ENCODE data around the gene DOCK8. TPM values are rescaled to one million over a fixed set of nuclear protein-coding genes. Genes with fewer than 3 reads are reported as not detected.
A peak's percentile ranks its signal among the peaks of the same experiment; 100 is the strongest.

DOCK8 gene
- total RNA-seq, 1 donor from 2014 or later = 31.0 TPM

DNA sequence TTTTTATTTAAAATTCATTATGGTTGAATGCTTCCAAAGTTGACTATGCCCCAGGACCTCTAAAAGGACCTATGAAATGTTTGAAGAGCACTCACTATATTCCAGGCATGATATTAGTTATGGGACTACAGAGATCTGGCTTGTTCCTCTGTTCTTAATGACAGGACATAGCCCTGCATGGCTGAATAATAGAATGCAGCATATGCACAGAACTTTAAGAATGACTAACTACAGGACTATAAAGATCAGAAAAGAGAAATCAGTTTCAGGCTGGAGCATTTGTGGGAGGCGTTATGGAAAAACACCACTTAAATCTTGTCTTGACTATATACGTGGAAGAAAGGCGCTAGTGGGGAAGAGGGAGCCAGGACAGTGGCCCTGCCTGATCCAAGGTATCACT is 239.2 kb downstream of the DOCK8 start:
- no peak for DNase-seq (ENCODE audit: low spot score)

DNA sequence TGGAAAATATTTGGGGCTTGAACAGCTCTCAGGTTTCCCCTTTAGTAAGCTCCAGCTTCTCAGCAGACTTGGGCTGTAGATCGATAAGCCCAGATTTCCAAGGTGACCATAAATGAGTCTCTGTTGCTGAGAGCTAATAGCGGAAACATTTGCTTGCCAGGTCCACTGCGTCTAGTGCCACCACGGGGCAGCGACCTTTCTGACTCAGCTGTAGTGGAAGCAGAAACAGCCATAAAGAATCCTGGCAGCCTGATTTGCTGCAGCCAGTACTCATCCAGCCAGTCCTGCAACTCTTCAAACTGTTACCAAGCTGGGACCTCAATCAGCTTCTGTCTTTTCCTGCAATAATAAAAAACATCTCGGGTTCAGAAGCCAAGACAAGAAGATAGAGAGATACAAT is 241.7 kb downstream of the DOCK8 start:
- DNase-seq (ENCODE audit: low spot score) = no peak

DNA sequence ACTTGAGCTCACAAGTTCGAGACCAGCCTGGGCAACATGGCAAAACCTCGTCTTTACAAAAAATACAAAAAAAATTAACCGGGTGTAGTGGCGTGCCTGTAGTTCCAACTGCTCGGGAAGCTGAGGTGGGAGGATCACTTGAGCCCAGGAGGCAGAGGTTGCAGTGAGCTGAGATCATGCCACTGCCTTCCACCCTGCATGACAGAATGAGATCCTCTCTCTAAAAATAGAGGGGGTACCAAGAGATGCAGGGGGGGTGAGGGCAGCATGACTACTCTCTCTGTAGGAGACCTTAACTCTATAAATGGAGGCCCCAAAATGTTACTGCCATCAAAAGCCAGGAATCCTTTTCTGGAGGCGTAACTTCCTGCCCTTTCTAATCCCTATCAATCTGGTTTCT is 243.9 kb downstream of the DOCK8 start:
- no peak for DNase-seq (ENCODE audit: low spot score)

DNA sequence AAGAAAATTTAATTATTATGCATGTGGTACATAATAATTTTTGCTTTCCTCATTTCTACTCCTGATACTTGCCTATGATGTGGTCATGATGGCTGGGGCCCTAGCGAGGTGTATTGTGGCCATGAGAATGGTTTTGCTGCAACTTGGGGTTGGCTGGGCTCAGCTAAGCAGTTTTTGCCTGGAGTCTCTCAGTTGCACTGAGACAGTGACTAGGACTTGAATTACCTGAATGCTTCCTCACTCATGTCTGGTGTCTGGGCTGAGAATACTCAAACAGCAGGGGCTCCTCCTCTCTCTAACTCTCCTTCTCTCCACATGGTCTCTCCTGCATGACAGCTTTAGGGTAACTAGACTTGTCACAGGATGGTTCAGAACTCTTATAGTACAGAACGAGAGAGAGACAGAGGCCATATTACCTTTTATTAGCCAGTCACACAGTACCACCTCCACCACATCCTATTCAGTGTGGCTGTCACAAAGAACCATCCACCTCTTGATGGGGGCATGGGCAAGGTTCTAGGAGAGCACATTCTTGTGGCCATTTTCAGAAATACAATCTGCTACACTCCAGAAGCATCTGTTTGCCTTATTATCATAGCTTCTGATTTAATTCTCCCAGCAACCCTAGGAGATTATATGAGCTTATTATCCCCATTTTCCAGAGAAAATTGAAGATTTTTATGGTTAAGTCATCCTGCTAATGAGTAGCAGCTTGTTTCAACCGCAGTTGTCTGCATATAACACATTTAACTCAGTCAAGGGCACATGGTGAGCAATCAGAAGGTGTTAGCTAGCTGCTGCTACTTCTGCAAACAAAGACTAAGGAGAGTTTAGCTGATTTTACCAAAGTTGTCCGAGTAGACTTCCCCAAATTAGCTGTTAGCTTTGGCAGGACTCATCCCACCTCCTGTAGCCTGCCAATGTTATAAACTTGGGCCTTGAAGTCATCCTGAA is 245.1 kb downstream of the DOCK8 start:
- DNase-seq (ENCODE audit: low spot score) = no peak

DNA sequence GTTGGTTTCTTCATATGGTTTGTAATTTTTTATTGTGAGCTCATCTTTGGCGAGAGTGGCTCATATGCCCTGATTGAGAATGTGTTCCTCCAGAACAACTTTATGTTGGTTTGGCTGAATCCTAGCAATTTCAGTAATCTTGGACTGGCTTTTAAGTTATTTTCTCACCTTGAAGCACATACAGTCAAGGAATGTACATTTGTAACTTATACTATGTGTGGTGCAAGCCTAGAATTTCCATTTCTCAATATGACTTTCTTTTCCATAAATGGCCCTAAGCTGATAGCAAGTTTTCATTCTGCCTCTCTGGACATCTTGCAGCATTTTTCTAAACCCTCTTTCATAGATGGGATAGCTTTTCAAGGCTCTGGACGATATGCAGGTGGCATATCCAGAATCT is 247.5 kb downstream of the DOCK8 start:
- no peak for DNase-seq (ENCODE audit: low spot score)

DNA sequence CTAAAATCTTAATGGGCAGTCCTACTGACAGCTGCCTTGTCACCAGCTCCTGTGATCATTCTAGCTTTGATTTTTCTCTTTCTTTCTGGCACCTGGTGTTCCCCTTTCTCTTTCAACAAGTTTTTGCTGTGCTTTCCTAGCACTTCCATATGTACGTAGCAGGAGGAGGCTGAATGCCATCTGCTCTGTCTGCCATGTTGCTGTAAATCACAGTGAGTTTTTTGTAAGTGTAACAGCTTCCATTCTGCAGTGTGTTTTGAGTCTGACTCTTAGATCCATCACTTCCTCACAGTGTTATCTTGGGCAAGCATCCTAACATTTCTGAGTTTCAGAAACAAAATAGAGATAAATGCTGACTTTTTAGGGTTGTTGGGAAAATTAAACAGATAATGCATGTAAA is 247.9 kb downstream of the DOCK8 start:
- DNase-seq (ENCODE audit: low spot score) = no peak

DNA sequence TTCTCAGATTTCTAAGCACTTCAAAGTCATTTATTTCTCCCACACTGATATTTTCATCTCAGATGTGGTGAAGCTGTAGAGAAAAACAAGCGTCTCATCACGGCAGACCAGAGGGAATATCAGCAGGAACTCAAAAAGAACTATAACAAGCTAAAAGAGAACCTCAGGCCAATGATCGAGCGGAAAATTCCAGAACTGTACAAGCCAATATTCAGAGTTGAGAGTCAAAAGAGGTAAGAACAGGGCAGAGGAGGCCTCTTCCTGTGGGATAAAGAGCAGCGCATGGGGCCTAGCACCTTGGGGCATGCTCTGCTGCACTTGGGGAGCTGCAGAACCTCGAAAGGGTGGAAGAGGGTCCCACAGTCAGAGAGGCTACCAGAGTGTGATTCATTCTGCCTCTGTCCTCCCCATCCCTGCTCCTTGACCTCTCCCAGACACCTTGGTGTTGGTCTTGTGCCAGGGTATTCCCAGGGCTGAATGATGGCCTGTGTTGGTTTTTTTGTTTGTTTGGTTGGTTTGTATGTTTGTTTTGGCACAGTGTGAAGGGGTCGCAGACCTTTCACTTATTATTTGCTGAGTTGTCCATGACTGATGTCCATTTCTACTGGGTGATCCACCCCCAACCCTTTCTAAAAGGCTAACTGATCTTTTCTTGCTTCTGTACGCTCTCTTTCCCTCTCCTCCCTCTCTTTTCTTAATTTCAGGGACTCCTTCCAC is 248.9 kb downstream of the DOCK8 start:
- no peak for DNase-seq (ENCODE audit: low spot score)

DNA sequence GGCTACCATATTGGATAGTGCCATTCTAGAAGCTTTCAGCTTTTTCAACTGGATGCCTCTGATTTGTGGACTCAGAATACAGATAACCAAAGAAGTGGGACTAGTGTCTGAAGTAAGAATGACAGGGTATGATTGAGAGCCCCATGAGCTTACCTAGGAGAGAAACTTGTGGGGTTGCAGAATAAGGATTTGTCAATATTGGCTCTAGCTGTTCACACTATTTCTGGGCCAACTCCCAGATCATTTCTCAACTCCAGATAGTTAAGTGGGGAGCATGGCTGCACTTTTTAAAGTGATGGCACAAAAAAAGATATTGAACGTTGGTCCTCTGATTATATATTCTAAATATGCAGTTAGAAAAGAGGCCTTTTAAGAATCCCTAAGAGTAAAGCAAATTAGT is 252.1 kb downstream of the DOCK8 start:
- DNase-seq (ENCODE audit: low spot score) = no peak

DNA sequence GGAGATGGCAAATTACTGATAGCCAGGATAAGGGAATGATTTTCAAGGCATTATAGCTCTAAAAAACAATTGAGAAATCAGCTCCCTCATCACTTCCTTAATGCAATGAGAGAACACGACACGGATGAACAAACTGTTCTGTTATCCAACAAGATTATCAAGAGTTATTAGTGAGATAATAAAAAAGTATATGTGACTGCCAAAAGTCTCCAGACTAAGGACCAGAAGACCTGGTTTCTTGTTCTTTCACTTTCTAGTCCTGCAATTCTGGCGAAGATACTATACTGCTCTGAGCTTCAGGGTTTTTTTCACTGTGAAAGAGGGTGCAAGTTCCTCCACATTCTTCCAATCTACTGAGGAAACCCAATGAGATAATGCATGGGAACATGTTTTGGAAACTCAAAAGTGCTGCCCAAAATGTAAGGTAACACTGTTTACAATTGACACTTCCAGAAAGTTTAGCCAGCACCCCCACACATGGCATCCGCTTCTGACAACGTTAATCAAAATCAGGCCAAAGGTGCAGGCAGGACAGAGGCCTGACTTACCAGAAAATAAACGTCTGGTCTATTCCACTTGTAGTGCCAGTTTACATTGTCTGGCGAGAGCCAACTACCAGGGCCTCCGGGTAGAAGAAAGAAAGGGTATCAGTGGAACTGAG is 254.2 kb downstream of the DOCK8 start:
- DNase-seq (ENCODE audit: low spot score) = no peak

DNA sequence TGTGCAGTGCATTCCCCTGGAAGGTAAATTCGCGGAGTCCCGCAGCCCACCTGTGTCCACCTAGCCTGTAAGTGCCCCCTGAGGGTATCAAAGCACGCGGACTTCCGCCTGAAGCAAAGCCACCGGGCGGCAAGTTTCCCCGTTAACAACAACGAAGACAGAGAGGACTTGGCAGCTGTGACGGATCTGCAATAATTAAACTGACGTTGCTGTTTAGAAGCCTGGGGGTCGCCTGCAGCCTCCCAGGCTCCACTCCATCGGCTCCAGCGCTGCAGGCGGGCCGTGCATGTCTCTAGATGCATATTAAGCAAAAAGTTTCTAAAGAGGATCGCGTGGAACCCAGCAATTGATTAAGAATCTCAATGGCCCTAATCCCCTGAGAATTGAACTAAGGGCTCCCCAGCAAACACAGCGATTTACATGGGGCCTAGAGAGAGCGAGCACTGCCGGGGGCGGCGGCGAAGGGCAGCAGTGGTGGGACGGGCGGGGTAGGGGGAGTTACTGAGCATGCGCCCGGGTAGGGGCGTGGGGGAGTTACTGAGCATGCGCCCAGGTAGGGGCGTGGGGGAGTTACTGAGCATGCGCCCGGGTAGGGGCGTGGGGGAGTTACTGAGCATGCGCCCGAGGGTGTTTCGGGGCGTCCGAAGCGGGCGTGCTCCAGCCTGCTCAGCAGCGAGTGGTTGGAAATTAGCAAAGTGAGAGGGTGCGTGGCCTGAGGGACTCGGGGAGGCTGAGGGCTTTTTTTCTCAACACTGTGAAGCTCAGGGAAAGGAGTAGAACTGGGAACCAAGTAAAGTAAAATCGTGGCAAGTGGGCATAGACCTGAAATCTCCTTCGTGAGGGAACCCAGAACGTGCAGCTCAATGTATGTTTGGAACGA is 255.2 kb downstream of the DOCK8 start:
- DNase-seq (ENCODE audit: low spot score) = peak; percentile 92

DNA sequence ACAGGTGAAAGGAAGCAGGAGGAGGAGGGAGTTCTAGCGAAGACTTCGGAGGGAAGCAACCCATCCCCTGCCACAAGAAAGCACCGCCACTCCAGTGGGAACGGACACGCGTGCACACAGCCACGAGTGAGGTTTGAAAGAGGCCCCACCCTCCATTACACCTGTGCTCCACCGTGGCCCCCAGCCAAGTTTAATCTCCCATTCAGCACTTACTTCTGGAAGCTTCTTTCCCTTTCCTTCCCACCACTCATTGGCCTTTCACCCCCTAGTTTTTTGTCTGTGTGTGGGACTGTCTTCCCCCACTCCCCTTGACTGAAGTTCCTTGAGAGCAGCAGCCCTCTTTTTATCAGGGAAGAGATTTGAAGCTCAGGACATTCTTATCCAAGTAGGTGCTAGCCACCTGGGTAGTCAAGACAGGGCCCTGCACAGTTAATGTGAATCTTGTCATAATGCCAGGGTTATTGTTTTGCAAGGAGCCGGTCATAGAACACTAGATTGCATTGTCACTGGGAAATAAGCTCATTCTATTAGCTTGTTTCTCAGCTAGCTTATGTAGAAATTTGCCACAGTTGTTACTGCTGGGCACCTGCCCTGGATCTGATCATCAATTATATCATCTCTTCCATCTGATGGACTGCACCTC is 256.0 kb downstream of the DOCK8 start:
- DNase-seq (ENCODE audit: low spot score) = no peak

DNA sequence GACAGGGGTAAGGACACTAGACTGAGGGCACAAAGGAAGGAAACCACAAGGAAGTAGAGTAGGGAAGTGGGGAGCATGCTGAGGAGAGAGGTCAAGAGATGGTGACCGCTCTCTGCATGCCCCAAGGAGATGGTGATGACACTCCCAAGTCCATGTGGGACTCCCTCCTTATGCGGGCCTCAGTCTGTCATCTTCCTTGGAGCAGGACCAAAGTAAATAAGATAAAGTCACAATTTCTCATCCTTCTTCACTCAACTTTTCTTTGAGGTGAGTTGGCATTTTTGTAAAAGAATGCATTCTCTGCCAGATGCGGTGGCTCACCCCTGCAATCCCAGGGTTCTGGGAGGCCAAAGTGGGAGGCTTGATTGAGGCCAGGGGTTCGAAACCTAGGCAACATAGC is 256.7 kb downstream of the DOCK8 start:
- DNase-seq (ENCODE audit: low spot score) = no peak

DNA sequence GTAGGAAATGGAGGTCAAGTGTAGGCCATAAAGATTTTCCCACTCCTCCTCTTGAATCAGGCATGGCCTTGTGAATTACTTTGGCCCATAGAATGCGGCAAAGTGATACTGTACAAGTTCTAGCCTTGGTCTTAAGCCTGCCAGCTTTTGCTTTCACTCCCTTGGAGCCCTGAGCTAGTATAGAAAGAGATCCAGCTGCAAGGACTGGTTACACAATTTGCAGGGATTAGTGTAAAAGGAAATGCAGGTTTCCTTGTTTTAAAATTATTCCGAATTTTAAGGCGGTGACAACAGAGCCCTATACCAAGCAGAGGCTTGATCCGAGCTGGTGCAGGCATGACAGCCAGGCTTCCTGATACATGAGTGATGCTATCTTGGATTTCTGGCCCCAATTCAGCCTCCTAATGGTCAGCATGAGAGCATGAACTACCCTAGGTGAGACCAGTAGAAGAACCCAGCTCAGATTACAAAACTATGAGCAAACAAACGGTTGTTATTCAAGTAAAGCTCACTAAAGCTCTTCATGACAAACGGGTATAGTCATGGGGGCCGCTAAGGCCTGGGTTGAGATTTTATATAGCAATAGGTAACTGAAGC is 257.9 kb downstream of the DOCK8 start:
- no peak for DNase-seq (ENCODE audit: low spot score)

DNA sequence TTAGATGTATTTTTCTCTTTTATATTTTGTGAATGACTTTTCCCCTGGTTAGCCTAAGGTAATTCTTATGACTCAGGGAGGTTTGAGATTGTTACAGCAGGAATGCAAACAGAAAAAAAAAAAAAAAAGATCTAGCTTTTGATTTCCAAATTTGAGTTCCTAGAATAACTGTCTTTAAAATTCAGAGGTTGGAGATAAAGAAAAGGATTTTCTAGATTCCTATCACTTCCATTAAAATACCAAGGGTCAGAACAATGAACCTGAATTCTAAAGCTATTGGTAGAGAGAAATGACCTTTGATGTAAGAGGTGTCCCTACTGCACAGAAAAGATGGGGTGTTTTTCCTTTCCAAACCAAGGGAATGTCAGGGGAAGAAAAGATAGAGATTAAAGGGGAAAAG is 262.5 kb downstream of the DOCK8 start:
- no peak for DNase-seq (ENCODE audit: low spot score)

DNA sequence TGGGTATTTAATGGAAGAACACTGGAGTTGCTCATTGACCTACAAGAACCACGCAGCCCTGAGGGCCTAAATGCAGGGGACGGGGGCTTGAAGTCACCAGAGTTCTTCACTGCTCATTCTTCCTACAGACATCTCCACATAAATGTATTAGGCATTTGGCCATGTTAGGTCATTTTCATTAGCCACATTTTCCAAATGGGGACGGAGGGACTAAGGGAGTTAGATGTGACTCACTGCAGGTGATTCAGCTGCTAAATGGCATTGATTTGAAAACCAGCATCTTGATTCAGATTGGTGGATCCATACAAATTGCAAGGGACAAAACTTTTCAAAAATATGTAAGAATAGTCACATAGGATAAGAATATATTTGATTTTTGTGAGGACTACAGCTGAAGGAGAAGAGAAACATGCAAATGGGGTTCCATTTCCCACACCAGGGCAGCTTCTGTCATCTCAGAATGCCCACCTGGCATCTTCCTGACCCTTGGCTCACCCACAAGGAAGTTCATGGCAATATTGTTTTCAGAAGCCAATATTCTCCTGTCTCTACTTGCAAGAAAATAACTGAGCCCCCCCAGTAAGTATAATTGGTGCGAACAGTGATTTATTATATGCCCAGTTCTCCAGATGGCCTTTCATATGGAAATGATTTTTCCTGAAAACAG is 264.8 kb downstream of the DOCK8 start:
- DNase-seq (ENCODE audit: low spot score) = no peak

DNA sequence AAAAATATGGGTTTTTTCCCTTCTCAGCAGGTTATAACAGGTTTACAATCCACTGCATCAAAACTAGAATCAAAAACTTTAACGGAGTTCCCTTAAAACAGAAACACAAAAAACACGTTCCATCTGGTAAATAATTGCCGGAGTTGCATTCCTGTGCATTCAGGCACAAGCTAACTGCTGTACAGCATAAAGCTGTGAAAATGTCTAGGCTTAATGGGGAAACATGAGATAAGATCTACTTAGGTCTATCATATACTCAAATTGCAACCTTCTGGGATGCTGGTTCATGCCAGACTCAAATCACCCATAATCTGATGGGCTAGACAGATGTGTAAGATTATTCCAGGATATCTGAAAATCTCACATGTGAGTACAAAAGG is 265.3 kb downstream of the DOCK8 start:
- no peak for DNase-seq (ENCODE audit: low spot score)

DNA sequence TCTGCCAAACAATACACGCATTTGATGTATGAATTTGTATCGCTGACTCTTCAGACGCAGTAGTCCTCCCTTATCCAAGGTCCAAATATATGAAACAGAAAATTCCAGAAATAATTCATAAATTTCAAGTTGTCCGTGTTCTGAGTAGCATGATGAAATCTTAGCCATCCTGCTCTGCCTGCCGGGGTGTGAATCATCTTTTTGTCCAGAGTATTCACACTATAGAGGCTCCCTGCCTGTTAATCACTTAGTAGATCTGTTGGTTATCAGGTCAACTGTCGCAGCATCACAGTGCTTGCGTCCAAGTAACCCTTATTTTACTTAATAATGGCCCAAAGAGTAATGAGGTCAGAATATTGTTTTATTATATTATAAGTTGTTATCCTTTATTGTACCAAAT is 268.1 kb downstream of the DOCK8 start:
- no peak for DNase-seq (ENCODE audit: low spot score)

DNA sequence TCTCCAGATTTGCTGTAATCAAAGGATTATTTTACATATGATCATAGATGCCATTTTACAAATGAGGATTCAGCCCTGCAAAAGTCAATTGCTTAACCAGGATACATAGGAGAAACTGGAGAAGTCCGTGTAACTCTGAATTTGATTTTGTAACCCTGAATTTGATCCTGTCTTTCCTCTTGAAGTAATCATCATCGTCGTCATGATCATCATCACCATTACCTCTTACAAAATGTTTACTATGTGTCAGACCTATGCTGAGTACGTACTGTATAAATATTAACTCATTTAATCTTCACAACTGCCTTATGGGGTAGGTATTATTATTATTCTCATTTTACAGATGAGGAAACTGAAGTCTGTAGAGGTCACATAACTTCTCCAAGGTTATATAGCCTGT is 271.5 kb downstream of the DOCK8 start:
- no peak for DNase-seq (ENCODE audit: low spot score)

DNA sequence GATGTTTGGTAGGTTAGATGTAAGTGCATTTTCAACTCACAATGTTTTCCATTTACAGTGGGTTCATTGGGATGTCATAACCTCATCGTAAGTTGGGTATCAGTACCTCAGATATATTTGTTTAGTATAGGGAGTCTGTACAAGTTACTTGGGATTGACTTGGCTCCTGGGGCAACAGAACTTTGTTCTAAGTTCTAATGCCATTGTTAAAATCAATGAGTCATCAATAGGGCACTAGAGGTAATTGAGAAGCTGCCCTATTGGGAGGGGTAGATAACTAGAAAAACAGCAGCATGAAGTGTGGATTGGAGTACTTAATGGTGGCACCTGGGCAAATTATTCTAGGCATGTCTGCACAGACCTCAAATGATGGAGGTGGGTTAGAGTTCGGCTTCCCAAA is 272.8 kb downstream of the DOCK8 start:
- no peak for DNase-seq (ENCODE audit: low spot score)

DNA sequence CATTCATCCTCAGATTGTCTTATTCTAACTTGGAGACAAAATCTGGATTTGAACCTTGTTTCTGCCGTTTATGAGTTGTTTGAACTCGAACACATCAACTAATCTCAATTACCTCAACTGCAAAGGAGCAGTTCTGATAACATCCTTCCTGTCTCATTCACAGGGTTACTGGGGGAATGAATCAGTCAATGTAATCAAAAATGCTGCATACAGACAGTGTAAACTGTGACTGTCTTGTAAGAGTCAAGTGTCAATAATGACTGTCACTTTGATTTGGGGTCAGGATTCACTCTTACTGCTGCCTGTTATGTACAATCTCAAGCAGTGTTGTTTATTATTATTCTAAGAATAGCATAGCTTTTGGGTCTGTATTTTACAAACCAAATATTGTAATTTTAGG is 273.8 kb downstream of the DOCK8 start:
- no peak for DNase-seq (ENCODE audit: low spot score)
